Stimulated activated CD8-positive, alpha-beta memory T cell treated with anti-CD3 and anti-CD28 coated beads, Interleukin-7, amount 100 ng/mL, for 4 hours (primary cell): ENCODE measurements around the gene FSTL5.

ENCODE experiments used
- DNase-seq, 2 donors: peaks; one replicate each; pipeline ENCODE4 v3.0.0-alpha.2; 2020; ENCODE audit warnings: low read depth in 2 of 2

Gene FSTL5

GRCh38 chr4:161937596-161937995 lies 226.2 kb downstream of the FSTL5 start:
- DNase-seq, result no peak

GRCh38 chr4:161936625-161937550 lies 226.9 kb downstream of the FSTL5 start:
- no peak for DNase-seq

DNA sequence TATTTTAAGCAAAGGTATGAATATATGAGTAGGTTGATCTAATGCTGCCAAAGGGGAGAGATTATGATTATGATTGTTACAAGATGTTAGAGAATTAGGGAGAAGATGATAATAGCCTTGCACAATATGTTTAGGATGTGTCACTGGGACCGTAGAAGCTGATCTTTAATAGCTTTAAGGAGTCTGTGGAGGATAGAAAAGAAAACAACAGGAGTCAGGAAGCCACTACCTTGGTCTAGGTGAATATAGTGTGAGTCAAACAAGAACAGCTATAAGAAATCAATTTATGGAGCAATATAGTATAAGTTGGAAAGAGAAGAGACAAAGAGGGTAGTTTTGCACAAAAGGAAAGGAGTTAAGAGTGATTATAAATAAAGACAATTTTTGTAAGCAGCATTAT lies 232.7 kb downstream of the FSTL5 start:
- DNase-seq, result no peak

DNA sequence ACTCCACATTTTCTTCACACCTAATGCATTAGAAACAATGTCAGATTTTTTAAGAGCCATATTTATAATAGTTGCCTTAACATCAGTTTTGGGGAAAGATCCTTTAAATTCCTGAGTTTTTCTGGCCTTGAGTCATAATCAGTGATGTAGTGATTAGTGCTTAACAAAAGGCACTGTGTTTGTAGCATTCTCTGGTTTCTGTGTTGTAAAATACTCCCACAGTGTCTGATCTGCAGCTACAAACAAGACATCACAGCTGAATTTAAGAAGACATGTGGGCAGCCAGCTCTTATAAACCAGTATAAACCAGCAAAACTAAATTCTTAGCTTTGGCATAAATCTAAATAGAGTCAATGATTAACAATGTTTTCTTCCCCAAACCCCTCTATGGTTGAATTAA lies 233.8 kb downstream of the FSTL5 start:
- no peak for DNase-seq

DNA sequence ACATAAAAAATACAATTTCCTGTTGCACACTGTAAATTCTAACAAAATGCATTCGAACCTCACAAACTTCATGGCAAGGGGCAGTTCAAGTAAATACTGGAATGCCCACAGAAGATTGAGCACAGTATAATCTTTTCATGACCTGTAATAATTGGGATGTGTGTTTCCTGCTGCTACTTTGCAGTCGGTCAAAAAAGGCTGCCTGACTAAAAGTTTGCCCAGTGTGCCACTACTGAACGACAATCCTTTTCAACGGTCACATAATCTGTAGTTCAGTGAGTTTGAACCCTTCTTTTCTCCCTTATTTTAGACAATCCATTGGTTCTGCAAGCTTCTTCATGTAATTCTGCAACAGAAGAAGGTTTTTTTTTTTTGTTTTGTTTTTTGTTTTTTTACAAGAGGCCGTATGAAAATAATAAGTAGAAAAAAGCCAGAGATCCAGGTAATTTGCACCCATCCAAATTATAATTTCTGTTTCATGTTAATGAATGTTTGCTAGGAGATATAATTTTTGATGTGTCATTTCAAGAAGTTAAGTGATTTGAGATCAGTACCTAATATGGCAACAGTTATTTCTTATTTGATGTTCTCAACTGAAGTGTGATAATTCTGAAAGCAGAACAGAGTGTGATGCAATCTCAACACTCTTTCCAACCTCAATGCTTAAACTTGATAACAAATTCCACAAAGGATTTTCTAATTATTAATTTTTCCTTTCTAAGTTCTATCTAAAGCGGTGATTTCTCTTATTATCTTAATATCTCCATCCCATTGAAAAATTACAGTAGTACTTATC lies 237.6 kb downstream of the FSTL5 start:
- no peak for DNase-seq

- DNase-seq, result no peak
Observed at GRCh38 chr4:161920304-161921052, 243.3 kb downstream of the FSTL5 start.

DNA sequence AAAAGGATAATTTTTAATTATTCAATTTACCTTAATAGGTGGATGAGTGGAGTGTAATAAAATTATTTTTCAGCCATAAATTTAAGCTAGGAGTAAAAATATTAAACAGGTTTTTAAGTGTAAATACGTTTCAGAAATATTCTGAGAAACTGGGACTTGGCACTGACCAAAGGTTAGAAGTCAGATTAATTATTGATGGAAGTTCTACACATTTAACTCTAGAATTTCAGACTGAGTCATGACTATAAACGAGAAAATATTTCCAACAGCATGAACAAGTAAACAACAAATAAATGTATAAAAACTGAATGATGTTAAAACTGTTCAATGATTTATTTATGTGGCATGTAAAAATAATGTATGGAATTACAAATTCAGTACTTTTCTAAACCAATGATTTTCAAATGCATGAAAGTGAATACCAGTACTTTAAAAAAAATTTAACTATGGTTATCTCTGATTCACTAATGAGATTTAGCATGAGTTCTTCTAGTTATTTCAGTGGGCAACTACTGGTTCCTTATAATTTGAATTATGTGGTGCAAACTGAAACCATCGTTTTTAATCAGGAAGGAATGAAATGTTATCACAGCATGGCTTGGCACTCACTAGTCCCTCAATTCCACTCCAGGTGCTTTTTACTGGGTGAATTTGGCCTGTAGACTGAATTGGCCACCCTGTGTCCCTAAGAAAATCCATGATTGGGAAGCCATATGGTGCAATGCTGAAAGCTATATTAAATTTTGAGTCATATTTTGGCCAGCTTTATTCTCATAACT lies 244.2 kb downstream of the FSTL5 start:
- no peak for DNase-seq

DNA sequence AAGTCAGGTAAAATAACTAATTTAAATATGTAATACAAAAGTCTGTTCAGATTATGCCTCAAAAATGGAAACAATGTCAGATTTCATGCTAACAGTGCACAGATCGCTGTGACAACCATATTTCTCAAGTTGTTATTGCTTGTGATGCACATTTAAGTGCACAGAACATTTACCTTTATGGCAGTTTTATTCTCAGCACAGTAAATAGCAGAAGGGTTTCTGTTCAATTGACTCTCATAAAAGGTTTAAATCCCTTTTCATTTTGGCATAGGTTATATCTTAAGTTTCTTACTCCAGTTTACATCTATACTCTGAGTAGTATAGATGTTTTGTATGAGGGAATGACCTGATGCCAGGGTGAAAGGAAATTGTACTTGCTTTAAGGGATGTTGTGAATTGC lies 247.8 kb downstream of the FSTL5 start:
- DNase-seq, result no peak

DNA sequence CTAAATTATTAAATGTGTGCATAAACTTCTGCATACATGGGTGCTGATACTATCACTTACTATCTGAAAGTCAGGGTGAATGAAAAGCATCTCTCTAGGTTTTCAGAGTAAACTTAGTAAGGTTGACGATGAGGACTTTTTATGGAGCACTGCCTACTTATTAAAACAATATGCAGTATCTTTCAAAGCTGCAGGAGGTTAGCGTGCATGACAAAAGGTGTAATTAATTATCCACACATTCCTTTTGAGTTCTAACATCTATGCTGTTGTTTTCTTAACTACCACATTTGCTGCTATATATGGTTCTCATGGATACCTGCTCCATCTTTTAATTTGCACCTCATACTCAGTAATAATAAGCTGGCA lies 256.2 kb downstream of the FSTL5 start:
- no peak for DNase-seq

- no peak for DNase-seq
Observed at GRCh38 chr4:161906836-161907589, 256.8 kb downstream of the FSTL5 start.

DNA sequence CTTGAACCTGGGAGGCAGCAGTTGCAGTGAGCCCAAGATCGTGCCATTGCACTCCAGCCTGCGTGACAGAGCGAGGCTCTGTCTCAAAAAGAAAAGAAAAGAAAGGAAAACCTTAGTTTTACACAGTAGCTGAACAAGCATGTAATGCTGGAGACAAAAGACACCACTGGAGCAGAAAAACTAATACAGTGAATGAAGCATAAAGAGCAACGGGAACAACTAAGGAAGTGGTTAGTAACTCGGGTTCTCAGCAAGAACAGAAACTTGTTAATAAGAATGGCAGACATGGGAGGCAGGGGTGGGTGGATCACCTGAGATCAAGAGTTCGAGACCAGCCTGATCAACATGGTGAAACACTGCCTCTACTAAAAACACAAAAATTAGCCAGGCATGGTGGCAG lies 263.7 kb downstream of the FSTL5 start:
- DNase-seq, result no peak

DNA sequence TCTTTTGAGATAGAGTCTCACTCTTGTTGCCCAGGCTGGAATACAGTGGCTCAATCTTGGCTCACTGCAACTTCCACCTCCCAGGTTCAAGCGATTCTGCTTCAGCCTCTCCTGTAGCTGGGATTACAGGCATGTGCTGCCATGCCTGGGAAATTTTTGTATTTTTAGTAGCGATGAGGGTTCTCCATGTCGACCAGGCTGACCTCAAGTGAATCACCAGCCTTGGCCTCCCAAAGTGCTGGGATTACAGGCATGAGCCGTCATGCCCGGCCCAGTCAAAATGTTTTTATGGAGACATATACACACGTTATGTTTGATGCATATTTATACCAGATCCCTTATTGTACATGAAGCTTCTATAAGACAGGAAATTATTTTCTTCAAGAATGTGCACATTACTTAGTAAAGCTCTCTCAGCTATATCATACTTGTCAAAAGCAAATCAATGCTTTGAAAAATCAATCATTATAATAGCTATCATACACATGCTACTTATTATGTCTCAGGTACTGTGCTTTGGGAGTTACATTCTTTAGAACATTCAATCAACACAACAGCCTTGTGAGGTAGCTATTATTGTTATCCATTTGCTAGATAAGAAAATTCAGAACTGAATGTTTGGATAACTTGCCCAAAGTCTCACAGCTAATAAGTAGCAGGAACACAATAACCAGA lies 269.2 kb downstream of the FSTL5 start:
- DNase-seq, result no peak

DNA sequence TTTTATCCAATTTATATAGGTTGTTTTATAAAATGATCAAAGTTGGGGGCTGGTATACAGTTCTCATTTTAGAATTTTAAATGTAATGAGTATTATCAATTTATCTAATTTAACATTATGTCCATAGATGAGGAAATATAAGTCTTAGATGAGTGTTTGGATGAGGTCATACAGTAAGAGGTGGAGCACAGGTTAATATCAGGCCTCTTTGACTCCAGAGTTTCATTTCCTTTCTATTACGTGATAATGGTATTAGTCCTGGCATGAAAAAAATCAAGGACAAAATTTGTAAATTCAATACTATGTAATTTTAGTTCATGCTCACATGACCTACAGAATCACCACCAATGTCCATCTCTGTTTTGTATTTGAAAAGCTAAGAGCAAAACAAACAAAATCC lies 269.8 kb downstream of the FSTL5 start:
- DNase-seq, result no peak

- no peak for DNase-seq
Observed at GRCh38 chr4:161893566-161893965, 270.2 kb downstream of the FSTL5 start.

DNA sequence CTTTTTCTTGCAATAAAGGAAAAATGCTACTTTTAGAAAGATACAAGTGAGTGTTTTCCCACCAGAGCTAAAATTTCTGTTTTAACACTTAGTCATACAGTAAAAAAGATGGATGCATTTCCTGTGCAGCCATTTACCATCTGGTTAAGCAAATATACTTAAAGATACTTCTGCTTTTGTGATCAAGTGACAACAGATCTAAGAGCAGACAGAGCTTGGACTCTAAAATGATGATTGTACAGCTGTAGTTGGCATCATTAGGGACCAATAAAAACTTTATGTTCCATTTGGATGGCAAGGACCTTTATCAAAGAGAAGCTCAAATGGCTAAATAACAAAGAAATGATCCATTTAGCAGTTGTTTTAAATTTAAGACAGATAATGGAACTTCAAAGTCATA lies 270.8 kb downstream of the FSTL5 start:
- no peak for DNase-seq

DNA sequence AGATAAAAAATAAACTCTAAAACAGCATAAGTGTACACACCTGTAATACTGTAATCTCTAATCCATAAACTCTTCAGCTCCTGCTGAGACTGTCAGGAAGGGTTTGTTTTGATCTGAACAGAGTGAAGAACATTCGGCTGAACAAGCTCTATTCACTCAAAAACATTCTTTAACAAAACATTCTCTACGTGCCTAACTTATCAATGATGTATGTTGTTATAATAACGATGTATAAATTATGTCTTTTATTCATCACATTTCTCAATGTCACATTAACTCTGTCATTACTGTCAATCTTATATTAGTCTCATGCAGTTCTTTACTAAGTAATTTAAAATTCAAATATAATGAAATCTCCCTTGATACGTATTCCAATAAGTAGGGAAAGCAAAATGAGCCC lies 280.6 kb downstream of the FSTL5 start:
- DNase-seq, result no peak

DNA sequence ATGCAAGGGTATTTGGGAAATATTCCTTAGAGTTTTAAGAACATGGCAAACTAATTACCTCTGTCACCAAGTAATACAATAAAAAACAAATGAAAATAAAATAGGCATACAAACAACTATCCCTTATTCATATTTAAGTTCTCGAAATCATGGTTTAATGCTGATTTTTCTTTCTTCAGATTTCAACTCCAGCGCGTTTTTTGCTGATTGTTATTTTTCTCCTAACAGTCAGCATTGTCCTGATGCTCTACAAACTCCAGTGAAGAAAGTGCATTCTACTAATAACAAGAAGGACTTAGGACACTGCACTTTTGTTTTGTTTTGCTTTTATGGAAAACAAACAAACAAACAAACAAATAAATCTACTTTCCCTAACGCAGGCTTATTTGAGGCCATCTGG lies 282.4 kb downstream of the FSTL5 start:
- no peak for DNase-seq

DNA sequence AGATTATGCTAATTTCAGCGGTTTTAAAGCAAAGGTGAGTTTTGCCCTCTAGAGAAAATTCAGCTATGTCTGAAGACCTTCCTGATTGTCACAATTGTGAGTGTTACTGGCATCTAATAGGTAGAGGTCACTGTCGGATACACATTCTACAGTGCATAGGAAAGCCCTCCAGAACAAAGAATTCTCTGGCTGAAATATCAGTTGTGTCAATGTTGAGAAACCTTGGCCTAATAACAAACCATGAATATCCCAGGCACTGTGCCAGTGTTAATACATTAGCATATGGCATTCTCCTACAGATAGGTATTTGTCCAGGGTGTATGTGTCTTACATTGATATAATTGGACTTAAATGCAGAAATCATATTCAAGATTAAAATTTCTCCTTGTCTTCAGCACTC lies 294.3 kb downstream of the FSTL5 start:
- DNase-seq, result no peak

DNA sequence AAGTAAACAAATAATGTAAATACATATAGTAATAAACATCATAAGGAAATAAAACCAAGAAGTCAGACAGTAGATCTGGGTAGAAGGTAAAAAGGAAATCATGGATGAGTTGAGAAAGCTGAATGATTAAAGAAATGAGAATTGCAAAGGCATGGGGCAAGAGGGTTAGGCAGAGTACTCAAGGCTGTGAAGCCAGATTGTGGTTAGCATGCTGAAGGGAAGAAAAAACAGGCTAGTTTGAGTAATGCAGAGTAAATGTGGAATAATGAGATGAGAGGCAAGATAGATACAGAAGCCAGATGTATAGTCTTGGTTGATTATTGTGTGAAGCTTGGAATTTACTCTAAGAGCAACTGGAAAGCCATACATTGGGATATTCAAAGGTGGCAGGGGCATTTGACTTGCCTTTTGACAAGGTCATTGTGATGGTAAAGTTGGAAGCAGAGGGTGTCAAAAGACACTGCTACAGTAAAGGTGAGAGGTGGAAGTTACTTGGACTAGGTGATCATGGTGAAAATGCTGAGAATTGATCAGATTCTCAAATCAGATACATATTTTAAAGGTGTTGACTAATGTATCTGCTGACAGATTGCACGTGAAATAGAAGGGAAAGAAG lies 307.0 kb downstream of the FSTL5 start:
- no peak for DNase-seq

DNA sequence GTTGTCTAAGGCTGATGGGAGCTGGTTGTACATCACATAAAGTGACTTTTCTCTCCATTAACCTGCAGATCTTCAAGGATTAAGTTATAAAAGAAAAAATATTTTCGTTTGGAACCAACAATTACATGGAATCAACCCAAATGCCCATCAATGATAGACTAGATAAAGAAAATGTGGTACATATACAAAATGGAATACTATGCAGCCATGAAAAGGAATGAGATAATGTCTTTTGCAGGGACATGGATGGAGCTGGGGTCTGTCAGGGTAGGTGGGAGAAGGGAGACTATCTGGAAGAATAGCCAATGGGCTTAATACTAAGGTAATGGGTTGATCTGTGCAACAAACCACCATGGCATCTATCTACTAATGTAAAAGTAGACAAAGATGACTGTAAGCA lies 313.2 kb downstream of the FSTL5 start:
- no peak for DNase-seq
